HCT116 (cell line): ENCODE data around the gene PLB1.

ENCODE experiments used
- CEBPB ChIP-seq: IDR thresholded peaks from 2 replicates; pipeline ENCODE4 v1.6.1; 2012; ENCODE audit warnings: low read depth
- EGR1 ChIP-seq: IDR thresholded peaks from 2 replicates; pipeline ENCODE4 v1.6.1; 2012; ENCODE audit warnings: low read depth
- EZH2 ChIP-seq: fragments of 200-600 bp; sonication (generic); IDR thresholded peaks from 2 replicates; pipeline ENCODE4 v1.6.1; 2017; ENCODE audit warnings: antibody characterized with exemption, mixed run types
- POLR2A ChIP-seq: IDR thresholded peaks from 2 replicates; pipeline ENCODE4 v1.7.0; 2011; ENCODE audit warnings: borderline replicate concordance; ENCODE audit not compliant: insufficient read depth, insufficient read length; ENCODE audit errors: extremely low read depth
- POLR2AphosphoS5 ChIP-seq: IDR thresholded peaks from 2 replicates; pipeline ENCODE4 v1.6.1; 2011; ENCODE audit warnings: mild to moderate bottlenecking, low read depth, low read length, moderate library complexity
- RAD21 ChIP-seq: IDR thresholded peaks from 2 replicates; pipeline ENCODE4 v1.6.1; 2012; ENCODE audit warnings: low read depth, mild to moderate bottlenecking
- SP1 ChIP-seq: IDR thresholded peaks from 2 replicates; pipeline ENCODE4 v1.6.1; 2012; ENCODE audit warnings: low read depth
- TCF7L2 ChIP-seq: IDR thresholded peaks from 2 replicates; pipeline ENCODE4 v1.7.0; 2011; ENCODE audit warnings: borderline replicate concordance, inconsistent platforms; ENCODE audit not compliant: insufficient read depth, insufficient read length; ENCODE audit errors: extremely low read depth
- YY1 ChIP-seq: IDR thresholded peaks from 2 replicates; pipeline ENCODE4 v1.6.1; 2011; ENCODE audit warnings: low read length, low read depth, moderate library complexity, mild to moderate bottlenecking; ENCODE audit not compliant: insufficient replicate concordance; ENCODE audit errors: extremely low read depth
- ZNF274 ChIP-seq: fragments of 200-500 bp; sonication (Bioruptor generic); IDR thresholded peaks from 2 replicates; pipeline ENCODE4 v1.6.1; 2014; ENCODE audit warnings: mild to moderate bottlenecking, low read depth, low read length, inconsistent platforms
- TF ChIP-seq, protein P1 (sequence below): IDR thresholded peaks from 2 replicates; pipeline ENCODE4 v1.6.1; 2012; ENCODE audit warnings: low read depth
- TF ChIP-seq, protein P2 (sequence below), 3 experiments: fragments of 200-600 bp in 1 of 3; sonication (generic) in 1 of 3; IDR thresholded peaks in 2 of 3; conservative IDR thresholded peaks in 1 of 3; 2 replicates each; pipeline ENCODE4 v1.5.1; 2012 to 2017; ENCODE audit warnings: low read depth in 2 of 3, low read length in 2 of 3, antibody characterized with exemption in 1 of 3, borderline replicate concordance in 1 of 3, control low read depth in 1 of 3, mild to moderate bottlenecking in 1 of 3, mixed read lengths in 1 of 3, mixed run types in 1 of 3, moderate library complexity in 1 of 3; ENCODE audit not compliant: insufficient read depth in 1 of 3

GRCh38 chr2:28673338-28673737 is 177.5 kb downstream of the PLB1 start:
- TF ChIP-seq, protein P1, sequence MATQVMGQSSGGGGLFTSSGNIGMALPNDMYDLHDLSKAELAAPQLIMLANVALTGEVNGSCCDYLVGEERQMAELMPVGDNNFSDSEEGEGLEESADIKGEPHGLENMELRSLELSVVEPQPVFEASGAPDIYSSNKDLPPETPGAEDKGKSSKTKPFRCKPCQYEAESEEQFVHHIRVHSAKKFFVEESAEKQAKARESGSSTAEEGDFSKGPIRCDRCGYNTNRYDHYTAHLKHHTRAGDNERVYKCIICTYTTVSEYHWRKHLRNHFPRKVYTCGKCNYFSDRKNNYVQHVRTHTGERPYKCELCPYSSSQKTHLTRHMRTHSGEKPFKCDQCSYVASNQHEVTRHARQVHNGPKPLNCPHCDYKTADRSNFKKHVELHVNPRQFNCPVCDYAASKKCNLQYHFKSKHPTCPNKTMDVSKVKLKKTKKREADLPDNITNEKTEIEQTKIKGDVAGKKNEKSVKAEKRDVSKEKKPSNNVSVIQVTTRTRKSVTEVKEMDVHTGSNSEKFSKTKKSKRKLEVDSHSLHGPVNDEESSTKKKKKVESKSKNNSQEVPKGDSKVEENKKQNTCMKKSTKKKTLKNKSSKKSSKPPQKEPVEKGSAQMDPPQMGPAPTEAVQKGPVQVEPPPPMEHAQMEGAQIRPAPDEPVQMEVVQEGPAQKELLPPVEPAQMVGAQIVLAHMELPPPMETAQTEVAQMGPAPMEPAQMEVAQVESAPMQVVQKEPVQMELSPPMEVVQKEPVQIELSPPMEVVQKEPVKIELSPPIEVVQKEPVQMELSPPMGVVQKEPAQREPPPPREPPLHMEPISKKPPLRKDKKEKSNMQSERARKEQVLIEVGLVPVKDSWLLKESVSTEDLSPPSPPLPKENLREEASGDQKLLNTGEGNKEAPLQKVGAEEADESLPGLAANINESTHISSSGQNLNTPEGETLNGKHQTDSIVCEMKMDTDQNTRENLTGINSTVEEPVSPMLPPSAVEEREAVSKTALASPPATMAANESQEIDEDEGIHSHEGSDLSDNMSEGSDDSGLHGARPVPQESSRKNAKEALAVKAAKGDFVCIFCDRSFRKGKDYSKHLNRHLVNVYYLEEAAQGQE: no peak
- no peak for TF ChIP-seq YY1
- TF ChIP-seq, protein P2, sequence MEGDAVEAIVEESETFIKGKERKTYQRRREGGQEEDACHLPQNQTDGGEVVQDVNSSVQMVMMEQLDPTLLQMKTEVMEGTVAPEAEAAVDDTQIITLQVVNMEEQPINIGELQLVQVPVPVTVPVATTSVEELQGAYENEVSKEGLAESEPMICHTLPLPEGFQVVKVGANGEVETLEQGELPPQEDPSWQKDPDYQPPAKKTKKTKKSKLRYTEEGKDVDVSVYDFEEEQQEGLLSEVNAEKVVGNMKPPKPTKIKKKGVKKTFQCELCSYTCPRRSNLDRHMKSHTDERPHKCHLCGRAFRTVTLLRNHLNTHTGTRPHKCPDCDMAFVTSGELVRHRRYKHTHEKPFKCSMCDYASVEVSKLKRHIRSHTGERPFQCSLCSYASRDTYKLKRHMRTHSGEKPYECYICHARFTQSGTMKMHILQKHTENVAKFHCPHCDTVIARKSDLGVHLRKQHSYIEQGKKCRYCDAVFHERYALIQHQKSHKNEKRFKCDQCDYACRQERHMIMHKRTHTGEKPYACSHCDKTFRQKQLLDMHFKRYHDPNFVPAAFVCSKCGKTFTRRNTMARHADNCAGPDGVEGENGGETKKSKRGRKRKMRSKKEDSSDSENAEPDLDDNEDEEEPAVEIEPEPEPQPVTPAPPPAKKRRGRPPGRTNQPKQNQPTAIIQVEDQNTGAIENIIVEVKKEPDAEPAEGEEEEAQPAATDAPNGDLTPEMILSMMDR (IDR thresholded peaks at IDR 0.05 in 2 of 3, conservative IDR thresholded peaks at IDR 0.05 in 1 of 3; ENCODE audit: borderline replicate concordance in 1 of 3, insufficient read depth in 1 of 3, low read depth in 2 of 3, low read length in 2 of 3): no peak
- no peak for TF ChIP-seq SP1
- no peak for TF ChIP-seq ZNF274
- no peak for TF ChIP-seq POLR2A
- no peak for TF ChIP-seq CEBPB
- no peak for TF ChIP-seq EZH2
- TF ChIP-seq POLR2AphosphoS5: no peak
- TF ChIP-seq TCF7L2: no peak
- no peak for TF ChIP-seq RAD21
- TF ChIP-seq EGR1: no peak
